Trophoblast cell (in vitro differentiated cells and primary cell): Measurements from ENCODE around the gene ERICH6B.

ENCODE experiments used
- DNase-seq, 2 donors: peaks; one replicate each; pipeline ENCODE4 v3.0.0-alpha.2; 2016
- H2AFZ ChIP-seq: 2 replicates; pipeline ENCODE4 v1.6.1; 2013; ENCODE audit warnings: low read length, moderate library complexity, mild to moderate bottlenecking; ENCODE audit not compliant: insufficient read depth, poor library complexity
- H2AK5ac ChIP-seq: 2 replicates; pipeline ENCODE4 v1.6.1; 2013; ENCODE audit warnings: mild to moderate bottlenecking, low read length
- H2BK120ac ChIP-seq: 2 replicates; pipeline ENCODE4 v1.6.1; 2013; ENCODE audit warnings: low read length, mild to moderate bottlenecking, moderate library complexity; ENCODE audit not compliant: insufficient read depth, poor library complexity
- H2BK12ac ChIP-seq: 2 replicates; pipeline ENCODE4 v1.6.1; 2013; ENCODE audit warnings: mild to moderate bottlenecking, low read length, moderate library complexity
- H2BK5ac ChIP-seq: 2 replicates; pipeline ENCODE4 v1.6.1; 2013; ENCODE audit warnings: low read length, low read depth, moderate library complexity, mild to moderate bottlenecking; ENCODE audit not compliant: poor library complexity
- H3K14ac ChIP-seq: 2 replicates; pipeline ENCODE4 v1.6.1; 2013; ENCODE audit warnings: mild to moderate bottlenecking, low read length
- H3K18ac ChIP-seq: 2 replicates; pipeline ENCODE4 v1.6.1; 2013; ENCODE audit warnings: mild to moderate bottlenecking, low read length
- H3K23ac ChIP-seq: 2 replicates; pipeline ENCODE4 v1.6.1; 2013; ENCODE audit warnings: low read length
- H3K27ac ChIP-seq: 2 replicates; pipeline ENCODE4 v1.5.1; 2013; ENCODE audit warnings: low read depth, mild to moderate bottlenecking, inconsistent platforms, low read length, moderate library complexity
- H3K27me3 ChIP-seq: 2 replicates; pipeline ENCODE4 v1.6.1; 2013; ENCODE audit warnings: inconsistent platforms, mild to moderate bottlenecking, low read length, moderate library complexity; ENCODE audit not compliant: insufficient read depth
- H3K36me3 ChIP-seq, 2 experiments: 1 replicate in 1 of 2; 2 replicates in 1 of 2; pipeline ENCODE4 v1.6.1; 2013; ENCODE audit warnings: low read length in 2 of 2, mild to moderate bottlenecking in 2 of 2, moderate library complexity in 1 of 2; ENCODE audit not compliant: insufficient read depth in 2 of 2, control insufficient read depth in 1 of 2
- H3K4ac ChIP-seq: 2 replicates; pipeline ENCODE4 v1.6.1; 2013; ENCODE audit warnings: low read depth, mild to moderate bottlenecking, low read length, moderate library complexity
- H3K4me1 ChIP-seq, 2 experiments: 1 replicate in 1 of 2; 2 replicates in 1 of 2; pipeline ENCODE4 v1.6.1; 2013; ENCODE audit warnings: low read length in 2 of 2, mild to moderate bottlenecking in 2 of 2, moderate library complexity in 1 of 2; ENCODE audit not compliant: insufficient read depth in 2 of 2, control insufficient read depth in 1 of 2
- H3K4me2 ChIP-seq: 2 replicates; pipeline ENCODE4 v1.6.1; 2013; ENCODE audit warnings: inconsistent platforms, mild to moderate bottlenecking, low read length, moderate library complexity
- H3K4me3 ChIP-seq: 2 replicates; pipeline ENCODE4 v1.5.1; 2013; ENCODE audit warnings: mild to moderate bottlenecking, low read depth, low read length, inconsistent platforms
- H3K79me1 ChIP-seq: one replicate; pipeline ENCODE4 v1.6.1; 2013; ENCODE audit warnings: low read length
- H3K79me2 ChIP-seq: 2 replicates; pipeline ENCODE4 v1.6.1; 2013; ENCODE audit warnings: low read length, mild to moderate bottlenecking; ENCODE audit not compliant: control insufficient read depth, insufficient read depth, poor library complexity
- H3K9ac ChIP-seq: 2 replicates; pipeline ENCODE4 v1.6.1; 2013; ENCODE audit warnings: mild to moderate bottlenecking, low read length
- H3K9me3 ChIP-seq: 2 replicates; pipeline ENCODE4 v1.6.1; 2013; ENCODE audit warnings: low read depth, mild to moderate bottlenecking, control low read depth, inconsistent platforms, low read length; ENCODE audit not compliant: insufficient read depth
- H4K12ac ChIP-seq: 2 replicates; pipeline ENCODE4 v1.6.1; 2013; ENCODE audit warnings: low read depth, mild to moderate bottlenecking, low read length, moderate library complexity
- H4K8ac ChIP-seq: 2 replicates; pipeline ENCODE4 v1.6.1; 2013; ENCODE audit warnings: low read depth, mild to moderate bottlenecking, low read length, moderate library complexity
- H4K91ac ChIP-seq: one replicate; pipeline ENCODE4 v1.6.1; 2013; ENCODE audit warnings: low read depth, mild to moderate bottlenecking, low read length, moderate library complexity
- WGBS: extraction: QIAGEN DNeasy Blood & Tissue Kit; methylation state at CpG from one replicate; pipeline ENCODE4 v1.1.7; 2013; ENCODE audit warnings: missing lambda C conversion rate; ENCODE audit not compliant: insufficient read length, insufficient coverage; ENCODE audit errors: extremely low coverage; 5-methylcytosine and 5-hydroxymethylcytosine counted together

ERICH6B gene

DNA sequence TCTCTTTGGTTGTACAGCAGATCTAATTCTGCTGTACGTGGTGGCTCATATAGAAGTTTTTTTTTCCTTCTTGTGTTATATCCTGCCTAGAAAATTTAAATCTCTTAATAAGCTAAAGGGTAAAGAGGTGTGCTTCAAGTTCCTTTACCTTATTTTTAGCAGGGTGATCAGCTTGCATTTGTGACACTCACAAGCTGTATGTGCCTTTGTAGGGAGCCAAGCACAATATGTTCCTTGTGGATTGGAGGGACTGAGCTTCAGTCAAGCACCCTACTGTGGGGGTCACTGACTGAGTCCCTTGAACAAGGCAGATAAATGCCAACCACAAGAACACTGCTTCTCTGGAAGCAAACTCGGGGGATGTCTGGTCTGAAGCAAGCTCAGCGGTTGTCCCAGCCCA, 12.6 kb upstream of the ERICH6B start:
- H2AK5ac ChIP-seq: no peak overlapping the region
- H3K79me1 ChIP-seq: no peaks in the 10 kb centered on the region
- H3K79me2 ChIP-seq: no peaks in the 10 kb centered on the region
- DNase-seq: no peak
- no peaks in the 10 kb centered on the region for H3K27me3 ChIP-seq
- WGBS: no CpG with 5 or more reads among the region's 3 CpGs
- no peak overlapping the region for H4K91ac ChIP-seq
- H3K23ac ChIP-seq: no peak overlapping the region
- no peak overlapping the region for H3K4me3 ChIP-seq
- H3K14ac ChIP-seq: no peak overlapping the region
- H2BK120ac ChIP-seq: no peak overlapping the region
- no peak overlapping the region for H3K27ac ChIP-seq
- no peak overlapping the region for H3K18ac ChIP-seq
- no peak overlapping the region for H2BK12ac ChIP-seq
- H4K12ac ChIP-seq: no peak overlapping the region
- H3K36me3 ChIP-seq: no peaks in the 10 kb centered on the region
- H4K8ac ChIP-seq: no peak overlapping the region
- H3K4me2 ChIP-seq: no peak overlapping the region
- no peaks in the 10 kb centered on the region for H3K9me3 ChIP-seq
- no peaks in the 10 kb centered on the region for H3K4me1 ChIP-seq
- H2AFZ ChIP-seq: no peak overlapping the region
- H2BK5ac ChIP-seq: no peak overlapping the region
- no peak overlapping the region for H3K4ac ChIP-seq
- H3K9ac ChIP-seq: no peak overlapping the region

DNA sequence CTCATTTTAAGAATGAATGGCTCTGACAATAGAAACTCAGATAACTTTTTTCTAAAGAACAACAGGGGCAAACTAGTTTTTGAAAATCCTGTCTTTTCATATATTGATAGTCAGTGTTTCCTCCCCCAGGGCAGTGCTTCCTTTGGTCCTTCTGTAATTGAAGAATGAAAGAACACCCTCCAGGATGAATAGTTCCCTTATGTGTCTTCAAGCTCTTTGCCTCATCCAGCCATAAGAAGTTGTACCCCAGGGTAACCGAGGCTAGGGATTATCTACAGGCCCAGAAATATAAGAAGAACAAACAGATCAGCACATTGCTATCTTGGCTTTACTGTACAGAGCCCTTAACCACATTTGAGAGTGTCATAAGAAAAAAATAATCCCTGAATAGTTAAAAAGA, 12.1 kb upstream of the ERICH6B start:
- H3K79me1 ChIP-seq: no peaks in the 10 kb centered on the region
- WGBS: no CpG with 5 or more reads among the region's 1 CpG
- no peak overlapping the region for H4K91ac ChIP-seq
- H2BK5ac ChIP-seq: no peak overlapping the region
- H4K8ac ChIP-seq: no peak overlapping the region
- no peak overlapping the region for H3K23ac ChIP-seq
- no peak overlapping the region for H2AFZ ChIP-seq
- H3K4me2 ChIP-seq: no peak overlapping the region
- no peak overlapping the region for H2BK120ac ChIP-seq
- H3K27ac ChIP-seq: no peak overlapping the region
- H3K4ac ChIP-seq: no peak overlapping the region
- H3K4me1 ChIP-seq: no peaks in the 10 kb centered on the region
- H2BK12ac ChIP-seq: no peak overlapping the region
- no peaks in the 10 kb centered on the region for H3K79me2 ChIP-seq
- H3K9ac ChIP-seq: no peak overlapping the region
- no peaks in the 10 kb centered on the region for H3K36me3 ChIP-seq
- no peaks in the 10 kb centered on the region for H3K9me3 ChIP-seq
- no peak overlapping the region for H4K12ac ChIP-seq
- no peaks in the 10 kb centered on the region for H3K27me3 ChIP-seq
- DNase-seq: no peak
- no peak overlapping the region for H3K14ac ChIP-seq
- H3K18ac ChIP-seq: no peak overlapping the region
- no peak overlapping the region for H2AK5ac ChIP-seq
- no peak overlapping the region for H3K4me3 ChIP-seq

GRCh38 chr13:45626731-45627374, 11.3 kb upstream of the ERICH6B start:
- H3K23ac ChIP-seq: no peak overlapping the region
- H3K14ac ChIP-seq: no peak overlapping the region
- no peak overlapping the region for H2BK120ac ChIP-seq
- H3K27me3 ChIP-seq: no peaks in the 10 kb centered on the region
- H3K4me1 ChIP-seq: no peaks in the 10 kb centered on the region
- H4K8ac ChIP-seq: no peak overlapping the region
- H3K9ac ChIP-seq: no peak overlapping the region
- H3K4ac ChIP-seq: no peak overlapping the region
- no peak overlapping the region for H4K91ac ChIP-seq
- H4K12ac ChIP-seq: no peak overlapping the region
- no peak overlapping the region for H3K4me2 ChIP-seq
- no peaks in the 10 kb centered on the region for H3K79me1 ChIP-seq
- no peaks in the 10 kb centered on the region for H3K9me3 ChIP-seq
- H3K27ac ChIP-seq: no peak overlapping the region
- no peak overlapping the region for H3K18ac ChIP-seq
- no peak overlapping the region for H2AK5ac ChIP-seq
- H3K36me3 ChIP-seq: no peaks in the 10 kb centered on the region
- no peak overlapping the region for H2AFZ ChIP-seq
- H2BK5ac ChIP-seq: no peak overlapping the region
- no CpG with 5 or more reads among the region's 4 CpGs for WGBS
- no peak overlapping the region for H2BK12ac ChIP-seq
- H3K4me3 ChIP-seq: no peak overlapping the region
- H3K79me2 ChIP-seq: no peaks in the 10 kb centered on the region
- no peak for DNase-seq

DNA sequence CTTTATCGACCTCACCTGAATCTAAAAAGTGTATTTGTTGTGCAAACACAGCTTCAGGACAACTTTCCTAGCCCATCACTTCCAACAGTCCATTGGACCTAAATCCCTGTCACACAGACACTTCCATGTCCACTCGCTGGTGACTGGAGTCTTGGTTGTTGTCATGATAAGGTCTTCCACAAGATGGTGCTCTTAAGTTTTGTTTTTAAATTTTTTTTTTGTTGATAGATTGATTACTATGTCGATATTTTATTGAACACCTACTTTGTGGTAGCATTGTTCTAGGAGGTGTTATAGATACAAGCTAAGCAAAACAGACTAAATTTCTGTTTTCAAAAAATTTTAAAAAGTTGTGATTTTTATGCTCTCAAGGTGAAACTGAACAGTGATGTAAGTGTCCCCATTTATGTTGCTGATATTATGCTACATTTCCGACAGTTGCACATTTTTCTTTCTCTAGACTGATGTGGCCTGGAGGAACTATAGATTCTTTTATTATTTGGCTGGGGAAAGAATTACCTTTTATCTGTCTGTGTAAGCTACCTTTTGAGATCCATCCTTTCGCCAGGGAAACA, 8.1 kb upstream of the ERICH6B start:
- Histone ChIP-seq H3K9me3 (no peaks in the 10 kb centered on the region), H3K36me3 (no peaks in the 10 kb centered on the region), H3K27ac (no peak overlapping the region), H3K4me1 (no peaks in the 10 kb centered on the region), H3K4ac (no peak overlapping the region), H3K9ac (no peak overlapping the region), H3K18ac (no peak overlapping the region), H2BK12ac (no peak overlapping the region), H3K23ac (no peak overlapping the region), H2BK120ac (no peak overlapping the region), H2AK5ac (no peak overlapping the region), H3K4me3 (no peak overlapping the region), H3K79me2 (no peaks in the 10 kb centered on the region), H4K8ac (no peak overlapping the region), H4K12ac (no peak overlapping the region), H3K79me1 (no peaks in the 10 kb centered on the region), H3K4me2 (no peak overlapping the region), H4K91ac (no peak overlapping the region), H2AFZ (no peak overlapping the region), H3K14ac (no peak overlapping the region), H2BK5ac (no peak overlapping the region), H3K27me3 (no peaks in the 10 kb centered on the region)
- DNase-seq: peak in 1 of 2 donors; percentile 52
- WGBS: no CpG with 5 or more reads among the region's 5 CpGs
